GM15510 (cell line): ENCODE data around the gene THBS1.

ENCODE experiments used
- POLR2A ChIP-seq: IDR thresholded peaks from 3 replicates; pipeline ENCODE4 v1.6.1; 2011; ENCODE audit warnings: borderline replicate concordance; ENCODE audit not compliant: insufficient read length; ENCODE audit errors: extremely low read depth

Gene THBS1

DNA sequence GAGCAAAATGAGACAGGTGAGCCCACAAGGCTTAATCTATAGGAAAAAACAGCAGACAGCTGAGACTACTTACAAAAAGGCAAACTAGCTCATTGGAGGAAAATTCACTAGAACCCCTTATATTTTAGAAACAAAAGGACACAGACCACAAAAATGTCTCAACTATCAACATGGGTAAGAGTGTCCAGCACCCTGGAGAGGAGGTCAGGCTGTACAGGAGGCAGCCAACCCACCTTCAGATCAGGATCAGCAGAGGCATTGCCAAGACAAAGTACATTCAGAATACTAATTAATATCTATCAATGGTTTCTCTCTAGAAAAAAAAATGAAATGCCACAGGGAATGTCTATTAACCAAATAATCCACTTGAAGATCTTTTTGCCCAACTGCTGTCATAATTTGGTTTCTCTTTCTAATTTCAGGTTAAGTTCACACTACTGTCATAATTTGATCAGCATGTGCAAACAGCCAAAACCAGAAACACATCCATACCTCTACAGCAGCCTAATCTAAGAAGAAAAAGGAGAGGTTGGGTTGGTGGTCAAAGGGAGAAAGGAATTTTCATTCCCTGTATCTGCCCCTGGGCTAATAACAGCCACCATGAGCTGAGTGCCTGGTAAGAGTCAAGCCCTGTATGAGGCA, 26.0 kb upstream of the THBS1 start:
- no peak for TF ChIP-seq POLR2A

DNA sequence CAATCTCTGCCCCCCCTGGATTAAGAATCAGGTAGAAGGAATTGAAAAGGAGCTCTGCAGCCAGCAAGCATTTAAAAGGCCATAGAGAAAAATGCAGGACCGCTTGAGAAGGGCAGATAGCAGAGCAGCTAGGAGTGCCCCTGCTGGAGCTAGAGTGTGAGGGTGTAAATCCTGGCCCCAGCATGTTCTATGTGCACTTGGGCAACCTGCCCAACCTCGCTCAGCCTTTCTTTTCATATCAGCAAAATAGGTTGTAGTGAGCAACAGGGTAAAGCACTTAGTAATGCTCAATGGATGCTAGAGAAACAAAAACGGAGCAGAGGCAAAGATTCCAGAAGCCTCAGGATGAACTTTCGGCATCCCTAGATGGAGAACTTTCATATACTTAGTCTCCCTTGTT, 25.0 kb upstream of the THBS1 start:
- no peak for TF ChIP-seq POLR2A

DNA sequence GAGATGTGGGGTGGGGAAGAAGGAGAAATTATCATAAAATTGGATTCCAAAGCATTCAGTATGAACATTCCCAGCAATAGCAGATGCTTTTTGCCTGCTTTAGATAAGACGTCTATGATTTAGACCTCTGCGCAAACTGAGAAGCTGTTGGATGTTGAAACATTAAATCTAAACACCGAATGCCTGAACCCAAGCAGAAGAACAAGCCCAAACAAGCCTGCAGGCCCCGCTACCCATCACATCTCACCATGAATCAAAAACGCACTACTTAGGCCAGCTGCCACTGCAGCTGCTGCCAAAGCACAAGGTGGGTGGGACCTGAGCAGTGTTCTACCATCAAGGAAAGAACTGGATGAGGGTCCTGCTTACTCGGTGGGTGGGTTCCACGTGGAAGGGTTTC, 24.4 kb upstream of the THBS1 start:
- no peak for TF ChIP-seq POLR2A

DNA sequence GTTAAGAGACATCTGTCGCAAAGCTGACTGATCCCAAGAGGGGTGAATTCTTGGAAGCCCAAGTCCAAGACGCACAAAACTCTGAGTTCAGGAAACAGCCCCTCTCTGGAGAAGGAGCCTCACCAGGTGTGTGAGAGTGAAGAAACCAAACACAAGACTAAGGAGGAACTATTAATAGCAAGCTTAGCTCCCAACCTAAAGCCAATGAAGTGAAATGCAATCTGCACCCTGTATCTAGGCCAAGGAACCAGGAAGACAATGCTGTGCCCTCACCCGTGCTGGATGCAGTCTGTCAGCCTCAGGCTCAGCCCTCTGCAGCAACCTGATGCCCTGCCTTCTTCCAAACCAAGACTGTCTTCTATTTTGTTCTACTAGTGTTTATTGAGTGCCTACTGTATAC, 22.5 kb upstream of the THBS1 start:
- TF ChIP-seq POLR2A = no peak

DNA sequence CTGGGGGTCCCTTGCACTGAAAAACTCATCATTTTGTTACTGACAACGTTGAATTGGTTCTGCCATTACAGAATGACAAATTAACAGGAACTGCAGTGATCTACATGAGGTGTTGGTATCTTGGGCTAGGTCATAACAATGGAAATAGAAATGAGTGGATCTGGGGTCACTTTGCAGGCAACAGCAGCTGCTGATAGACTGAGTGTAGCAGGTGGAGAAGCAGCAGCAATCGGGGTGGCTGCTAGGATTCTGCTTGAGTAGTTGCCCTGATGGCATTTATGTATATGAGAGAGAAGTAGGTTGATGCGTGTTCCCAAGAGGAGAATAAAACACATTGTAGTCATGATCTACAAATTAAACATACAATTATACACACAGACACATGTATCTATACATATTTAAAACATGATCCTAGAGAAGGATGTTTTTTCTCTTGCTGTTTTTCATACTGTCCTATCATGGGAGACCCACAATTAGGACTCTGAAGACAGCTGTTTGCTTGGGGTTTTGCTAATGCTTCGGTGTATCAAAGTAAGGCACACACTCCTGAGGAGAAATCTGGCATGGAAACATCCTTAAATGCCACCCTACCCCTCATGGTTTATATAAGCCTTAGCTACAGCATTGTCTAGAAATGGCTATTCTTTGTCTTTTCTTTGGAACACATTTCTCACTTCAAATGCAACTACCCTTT, 15.8 kb upstream of the THBS1 start:
- no peak for TF ChIP-seq POLR2A

DNA sequence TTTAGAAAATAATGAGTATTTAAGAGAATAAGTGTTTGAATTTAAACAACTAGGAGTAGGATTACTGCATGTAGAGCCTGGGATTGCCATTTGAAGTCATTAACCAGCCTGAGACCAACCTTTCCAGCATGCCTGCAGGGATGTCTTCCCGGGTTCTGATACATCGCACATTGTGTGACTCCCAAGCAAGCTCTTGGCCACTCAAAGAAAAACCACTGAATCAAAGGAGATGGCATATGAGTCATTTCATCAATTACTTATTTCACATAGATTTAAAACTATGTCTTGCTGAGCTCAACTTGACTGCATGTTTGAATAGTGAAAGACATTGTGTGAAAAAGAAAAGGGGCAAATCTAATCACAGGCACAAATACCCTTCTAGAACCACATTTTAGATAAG, 15.0 kb upstream of the THBS1 start:
- no peak for TF ChIP-seq POLR2A

DNA sequence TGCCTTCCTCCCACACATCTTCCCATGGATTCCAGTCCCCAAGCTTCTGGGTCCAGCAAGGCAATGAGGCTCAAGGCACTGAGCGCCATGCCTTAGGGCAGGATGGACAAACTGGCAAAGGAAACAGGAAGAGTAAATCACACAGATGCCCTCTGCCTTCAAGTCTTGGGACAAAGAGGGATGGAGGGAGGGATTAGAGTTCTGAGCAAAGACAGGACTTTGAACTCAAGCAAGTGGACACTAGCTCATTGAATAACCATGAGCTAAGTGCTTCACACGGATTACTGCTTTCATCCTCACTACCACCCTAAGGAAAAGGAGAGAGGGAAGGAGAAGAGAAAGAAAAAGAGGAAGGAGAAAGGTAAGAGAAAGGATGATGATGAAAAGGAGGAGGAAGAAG, 7.6 kb upstream of the THBS1 start:
- no peak for TF ChIP-seq POLR2A

DNA sequence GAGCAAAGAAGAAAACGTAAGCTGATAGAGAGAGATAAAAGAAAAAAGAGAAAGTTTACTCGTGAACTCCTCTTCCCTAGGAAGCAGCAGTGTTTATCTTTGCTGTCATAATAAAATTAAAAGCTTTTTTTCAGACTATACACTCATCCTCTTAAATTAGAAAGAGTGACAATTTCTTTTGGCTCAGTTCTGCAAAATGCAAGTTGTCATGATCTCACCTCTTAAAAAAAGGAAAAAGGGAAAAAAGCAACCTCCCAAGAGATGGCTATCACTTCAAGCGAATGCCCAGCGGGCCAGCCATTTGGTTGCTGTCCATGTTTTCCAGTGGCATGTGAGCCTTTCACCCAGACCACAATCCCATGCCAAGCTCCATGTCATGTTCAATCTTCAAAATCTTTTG, 7.0 kb upstream of the THBS1 start:
- no peak for TF ChIP-seq POLR2A

DNA sequence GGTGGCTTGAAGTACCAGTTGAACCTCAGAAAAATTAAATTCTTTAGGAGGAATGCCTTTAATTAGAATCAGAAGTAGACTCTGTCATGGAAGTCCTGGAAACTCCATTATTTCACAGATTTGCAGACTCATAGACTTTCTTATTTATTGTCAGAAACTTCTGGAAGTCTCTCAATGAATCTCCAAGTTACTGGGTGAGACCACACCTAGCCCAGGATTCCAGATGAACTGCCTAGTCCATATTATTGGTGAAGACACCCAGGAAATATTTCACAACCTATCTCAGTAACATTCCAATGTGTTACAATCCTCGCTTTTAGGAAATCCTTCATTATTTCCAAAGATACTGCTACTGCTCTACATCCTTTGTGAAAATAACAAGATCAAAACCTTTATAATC, 6.5 kb upstream of the THBS1 start:
- TF ChIP-seq POLR2A = no peak

DNA sequence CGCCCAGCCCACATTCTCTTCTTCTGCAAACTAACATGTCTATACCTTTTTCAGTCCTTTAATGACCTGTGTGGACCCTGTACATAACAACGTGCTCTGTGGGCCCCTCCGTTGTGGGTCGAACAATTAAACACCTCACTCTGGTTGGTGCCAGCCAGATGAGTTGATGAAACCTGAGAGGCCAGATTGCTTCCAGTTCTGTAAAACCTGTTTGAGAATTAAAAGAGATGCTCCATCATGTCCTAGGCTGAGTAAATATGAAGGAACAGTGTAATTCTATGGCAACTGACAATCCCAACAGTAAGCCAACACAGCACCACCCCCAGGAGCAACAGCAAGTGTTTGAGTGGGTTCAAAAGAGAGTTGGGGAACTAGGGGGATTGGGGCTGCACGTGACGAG, 5.7 kb upstream of the THBS1 start:
- no peak for TF ChIP-seq POLR2A

DNA sequence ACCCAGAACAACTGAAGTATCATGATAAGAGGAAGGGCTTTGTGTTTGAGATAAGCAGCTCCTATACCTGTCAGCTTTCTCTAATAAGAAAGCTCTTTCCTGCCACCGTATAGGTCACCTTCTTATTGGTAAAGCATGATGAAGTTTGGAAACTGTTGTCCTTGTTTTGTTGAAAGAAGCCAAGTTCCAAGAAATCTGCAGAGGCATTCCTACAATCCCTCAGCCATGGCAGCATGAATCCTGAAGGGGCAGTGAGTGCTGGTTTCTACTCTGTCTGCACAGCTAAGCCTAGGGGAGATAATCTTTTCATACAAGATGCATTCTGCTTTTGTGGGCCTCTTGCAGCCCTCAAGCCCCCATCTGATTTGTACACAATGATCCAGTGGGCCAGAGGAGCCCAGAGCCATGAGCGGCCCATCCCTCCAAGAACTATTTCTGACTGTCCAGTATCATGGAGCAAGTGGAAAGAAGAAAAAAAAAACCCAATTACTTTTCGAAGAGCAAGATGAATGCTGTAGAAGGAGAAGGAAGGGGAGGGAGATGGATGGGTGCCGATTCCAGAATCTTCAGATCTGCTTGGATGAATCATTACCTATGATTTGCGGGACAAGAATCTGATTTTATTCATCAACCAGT, 1.9 kb upstream of the THBS1 start:
- no peak for TF ChIP-seq POLR2A

DNA sequence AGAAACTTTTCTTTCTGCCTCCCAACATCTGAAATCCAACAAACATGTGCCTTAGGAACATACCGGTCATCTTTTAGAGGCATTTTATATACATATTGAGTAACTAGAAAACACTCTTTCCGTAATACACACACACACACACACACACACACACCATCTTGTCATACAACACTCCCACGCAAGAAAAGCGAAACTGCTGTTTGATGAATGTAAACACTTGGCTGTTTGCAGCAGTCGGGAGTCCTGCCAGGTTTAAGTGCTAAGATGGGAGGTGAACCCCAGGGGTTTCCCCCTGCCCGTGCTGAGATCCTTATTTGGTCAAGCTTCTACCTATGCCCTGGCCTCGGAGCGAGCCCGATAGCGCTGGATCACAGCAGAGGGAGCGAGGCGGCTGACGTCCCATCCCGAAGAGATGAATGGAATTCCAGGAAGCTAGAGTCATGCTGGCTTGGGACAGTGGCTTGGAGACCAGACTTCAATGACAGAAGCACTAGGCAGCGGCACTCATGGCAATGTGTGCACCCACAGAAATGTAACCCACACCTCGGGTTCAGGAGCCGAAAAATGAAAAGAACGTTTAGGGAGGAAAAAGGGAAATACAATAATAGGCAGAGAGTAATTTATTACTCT, 1.3 kb upstream of the THBS1 start:
- TF ChIP-seq POLR2A = no peak

DNA sequence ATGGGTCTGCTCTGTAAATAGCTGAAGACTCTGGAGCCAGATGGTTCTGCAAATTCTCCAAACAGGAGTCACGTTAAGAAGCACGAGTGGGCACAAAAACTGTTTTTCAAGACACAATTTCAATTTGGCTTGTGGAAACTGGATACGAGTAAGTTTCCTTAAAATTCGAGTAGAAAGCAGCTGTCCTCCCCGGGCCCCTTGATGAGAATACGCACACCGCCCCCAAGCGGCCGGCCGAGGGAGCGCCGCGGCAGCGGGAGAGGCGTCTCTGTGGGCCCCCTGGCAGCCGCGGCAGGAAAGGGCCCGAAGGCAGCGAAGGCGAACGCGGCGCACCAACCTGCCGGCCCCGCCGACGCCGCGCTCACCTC, 778 bp upstream of the THBS1 start:
- no peak for TF ChIP-seq POLR2A

DNA sequence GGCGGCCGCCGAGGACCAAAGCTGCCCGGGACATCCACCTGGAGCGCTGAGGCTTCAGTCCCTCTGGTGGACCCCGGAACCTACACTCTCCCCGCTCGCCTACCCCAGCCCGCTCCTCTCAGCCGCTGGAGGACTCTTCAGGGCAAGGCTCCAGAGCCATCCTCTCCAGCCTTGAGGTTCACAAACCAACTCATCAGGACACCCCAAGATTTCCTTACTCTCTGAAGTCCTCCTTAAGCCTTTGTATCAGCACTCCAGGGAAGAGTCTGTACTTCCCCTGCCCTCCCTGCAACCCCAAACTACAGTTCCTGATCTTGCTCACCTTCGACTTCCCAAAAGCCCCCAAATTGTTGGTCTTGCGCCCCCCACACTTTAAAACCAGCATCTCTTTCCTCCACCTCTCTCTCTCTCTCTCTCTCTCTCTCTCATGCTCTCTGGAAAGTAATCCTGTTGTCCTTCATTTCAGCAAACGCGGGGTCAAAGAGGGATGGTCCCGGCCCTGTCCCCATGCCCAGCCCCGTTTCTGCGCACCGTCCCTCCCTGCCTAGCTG, 438 bp downstream of the THBS1 start:
- no peak for TF ChIP-seq POLR2A

DNA sequence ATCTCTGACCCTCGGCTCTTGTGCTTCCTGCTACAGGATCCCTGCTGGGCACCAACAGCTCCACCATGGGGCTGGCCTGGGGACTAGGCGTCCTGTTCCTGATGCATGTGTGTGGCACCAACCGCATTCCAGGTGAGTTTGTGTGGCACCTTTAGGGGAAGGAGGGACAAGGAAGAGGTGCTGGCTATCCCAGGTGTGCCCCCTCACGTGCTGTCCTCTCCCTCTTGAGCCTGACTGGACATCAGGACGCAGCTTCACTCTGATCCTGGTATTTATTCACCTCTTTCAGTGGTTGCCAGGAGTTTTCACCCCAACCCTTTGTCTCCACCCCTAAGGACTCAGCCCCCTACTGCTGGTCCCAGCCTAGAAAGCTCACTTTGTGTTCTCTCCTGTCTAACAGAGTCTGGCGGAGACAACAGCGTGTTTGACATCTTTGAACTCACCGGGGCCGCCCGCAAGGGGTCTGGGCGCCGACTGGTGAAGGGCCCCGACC, 960 bp downstream of the THBS1 start:
- TF ChIP-seq POLR2A = no peak
